ENCODE measurements around the gene XPO6.

DNA sequence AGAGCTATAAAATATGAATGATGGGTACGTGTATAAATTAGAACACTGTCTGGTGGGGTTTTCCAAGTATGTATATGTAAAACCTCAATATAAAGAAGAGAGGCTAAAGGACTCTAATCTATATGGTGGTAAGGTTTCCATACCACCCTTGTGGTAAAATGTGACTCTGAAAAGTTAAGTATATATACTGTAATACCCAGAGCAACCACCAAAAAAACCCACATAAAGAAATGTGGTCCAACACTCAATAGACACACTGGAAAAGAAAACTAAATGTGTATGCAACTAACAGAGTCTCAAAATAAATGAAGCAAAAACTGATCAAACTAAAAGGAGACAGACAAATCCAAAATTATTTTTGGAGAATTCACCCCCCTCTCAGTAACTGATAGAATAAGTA, 72.2 kb downstream of the XPO6 start:
- no peak for TF ChIP-seq POLR2A (IDR thresholded peaks at IDR 0.05)
- TF ChIP-seq CTCF (IDR thresholded peaks at IDR 0.05): no peak
- TF ChIP-seq POLR2AphosphoS5 (IDR thresholded peaks at IDR 0.05; ENCODE audit: insufficient read depth in 1 of 2, low read depth in 1 of 2): no peak
